CD14-positive monocyte (primary cell): ENCODE results near the gene MACROD2. TPM values are rescaled to one million over a fixed set of nuclear protein-coding genes. Genes with fewer than 3 reads are reported as not detected.

Source experiments
- DNase-seq, 3 donors: peaks; one replicate each; pipeline ENCODE4 v3.0.0-alpha.2; 2011 to 2022
- H2AFZ ChIP-seq: 2 replicates; pipeline ENCODE4 v1.6.0; 2012; ENCODE audit warnings: mild to moderate bottlenecking, low read depth, low read length, inconsistent platforms; ENCODE audit not compliant: insufficient read depth, poor library complexity, severe bottlenecking
- H3K27ac ChIP-seq, 2 donors: 1 replicate in 1 of 2; 2 replicates in 1 of 2; pipeline ENCODE4 v1.5.1; 2012 to 2013; ENCODE audit warnings: low read length in 2 of 2, control low read depth in 1 of 2, inconsistent platforms in 1 of 2, low read depth in 1 of 2, mild to moderate bottlenecking in 1 of 2
- H3K27me3 ChIP-seq, 2 donors: one replicate each; pipeline versions ENCODE4 v1.6.0 to v1.6.1; 2011 to 2013; ENCODE audit warnings: low read length in 2 of 2; ENCODE audit not compliant: control insufficient read depth in 2 of 2, insufficient read depth in 2 of 2
- H3K36me3 ChIP-seq, 2 donors: replicated peaks in 1 of 2; 1 replicate in 1 of 2; 2 replicates in 1 of 2; pipeline versions ENCODE4 v1.5.1 to v1.6.1; 2012 to 2013; ENCODE audit warnings: low read length in 2 of 2, control low read depth in 1 of 2, inconsistent platforms in 1 of 2, mild to moderate bottlenecking in 1 of 2; ENCODE audit not compliant: insufficient read depth in 2 of 2, control insufficient read depth in 1 of 2
- H3K4me1 ChIP-seq, 2 donors: 1 replicate in 1 of 2; 2 replicates in 1 of 2; pipeline versions ENCODE4 v1.5.1 to v1.6.1; 2012 to 2013; ENCODE audit warnings: low read length in 2 of 2, control low read depth in 1 of 2, inconsistent platforms in 1 of 2, mild to moderate bottlenecking in 1 of 2, moderate library complexity in 1 of 2; ENCODE audit not compliant: insufficient read depth in 2 of 2, control insufficient read depth in 1 of 2
- H3K4me2 ChIP-seq: replicated peaks from 2 replicates; pipeline ENCODE3; 2012; ENCODE audit warnings: low read length, moderate library complexity, mild to moderate bottlenecking; ENCODE audit not compliant: poor library complexity, severe bottlenecking; ENCODE audit errors: extremely low read depth
- H3K4me3 ChIP-seq, 3 experiments: fragments of 200-600 bp in 1 of 3; sonication (generic) in 1 of 3; replicated peaks in 1 of 3; 1 replicate in 2 of 3; 2 replicates in 1 of 3; pipeline ENCODE4 v1.5.1; 2011 to 2013; ENCODE audit warnings: low read length in 3 of 3, mild to moderate bottlenecking in 3 of 3, control low read depth in 2 of 3, low read depth in 2 of 3, inconsistent platforms in 1 of 3, moderate library complexity in 1 of 3
- H3K79me2 ChIP-seq: 2 replicates; pipeline ENCODE4 v1.6.0; 2012; ENCODE audit warnings: mild to moderate bottlenecking, control low read depth, inconsistent platforms, low read length, moderate library complexity; ENCODE audit not compliant: insufficient read depth
- H3K9ac ChIP-seq: 2 replicates; pipeline ENCODE4 v1.6.0; 2017; ENCODE audit warnings: low read length, mild to moderate bottlenecking; ENCODE audit not compliant: insufficient read depth, poor library complexity, severe bottlenecking
- H3K9me3 ChIP-seq, 2 donors: replicated peaks in 1 of 2; 1 replicate in 1 of 2; 2 replicates in 1 of 2; pipeline versions ENCODE4 v1.5.1 to v1.6.1; 2012 to 2013; ENCODE audit warnings: low read length in 2 of 2, control low read depth in 1 of 2; ENCODE audit not compliant: control insufficient read depth in 1 of 2, insufficient read depth in 1 of 2
- H4K20me1 ChIP-seq: 2 replicates; pipeline ENCODE4 v1.6.0; 2012; ENCODE audit warnings: mild to moderate bottlenecking, low read length, control low read depth, moderate library complexity; ENCODE audit not compliant: insufficient read depth
- H3K27ac Mint-ChIP-seq, 7 donors: one replicate each; pipeline ENCODE4 v1.8.0; 2020; ENCODE audit warnings: mild to moderate bottlenecking in 7 of 7, mixed read lengths in 7 of 7, moderate library complexity in 6 of 7, inconsistent platforms in 2 of 7
- H3K27me3 Mint-ChIP-seq, 3 donors: one replicate each; pipeline ENCODE4 v1.8.0; 2021 to 2022; ENCODE audit warnings: low read depth in 3 of 3, mild to moderate bottlenecking in 3 of 3, mixed read lengths in 3 of 3, moderate library complexity in 3 of 3, inconsistent platforms in 1 of 3
- H3K36me3 Mint-ChIP-seq, 2 donors: one replicate each; pipeline ENCODE4 v1.8.0; 2020; ENCODE audit warnings: mixed read lengths in 2 of 2, inconsistent platforms in 1 of 2, mild to moderate bottlenecking in 1 of 2
- H3K4me1 Mint-ChIP-seq: one replicate; pipeline ENCODE4 v1.8.0; 2020; ENCODE audit warnings: mild to moderate bottlenecking, mixed read lengths
- H3K4me3 Mint-ChIP-seq, 2 donors: one replicate each; pipeline ENCODE4 v1.8.0; 2020; ENCODE audit warnings: mild to moderate bottlenecking in 2 of 2, mixed read lengths in 2 of 2, moderate library complexity in 1 of 2
- H3K9me3 Mint-ChIP-seq, 7 donors: one replicate each; pipeline ENCODE4 v1.8.0; 2020 to 2022; ENCODE audit warnings: mixed read lengths in 7 of 7, mild to moderate bottlenecking in 6 of 7, moderate library complexity in 6 of 7, inconsistent platforms in 2 of 7
- CTCF ChIP-seq: fragments of 200-600 bp; IDR thresholded peaks from one replicate; pipeline ENCODE4 v1.8.0; 2022; ENCODE audit warnings: antibody characterized with exemption, mild to moderate bottlenecking
- WGBS: methylation state at CpG from one replicate; pipeline ENCODE4 v1.1.5; 2013; ENCODE audit warnings: missing lambda C conversion rate; ENCODE audit not compliant: insufficient coverage; 5-methylcytosine and 5-hydroxymethylcytosine counted together
- intact Hi-C, 2 donors: fragments of 100-400 bp; cut with micrococcal nuclease; formaldehyde crosslinking; loops; one replicate each; pipeline versions ENCODE4 v1.15.0 to v1.15.1; 2023
- polyA plus RNA-seq, 3 donors: library from polyadenylated mRNA; depleted of rRNA in 1 of 3; unstranded in 2 of 3; stranded (reverse) in 1 of 3; fragments of 300-500 nt in 2 of 3; fragments of >200 nt in 1 of 3; fragmentation: Illumina TruSeq in 2 of 3; gene quantifications; 1 replicate in 2 of 3; 2 replicates in 1 of 3; pipeline ENCODE4 v1.2.3, GENCODE V29; 2012 to 2021

The MACROD2 gene
- polyA plus RNA-seq, 3 donors = 0.23 TPM; not detected in 2

GRCh38 chr20:15109494-15109893, 1114.2 kb downstream of the MACROD2 start:
- intact Hi-C loops = no loop called here
- DNase-seq = no peak
- Histone ChIP-seq H4K20me1 (no peaks in the 10 kb centered on the region), H3K9ac (no peak overlapping the region), H3K9me3 (peaks cover 0 to 2% of the 10 kb centered on the region in 2 donors), H2AFZ (no peak overlapping the region), H3K4me1 (no peaks in the 10 kb centered on the region), H3K4me2 (no peak overlapping the region), H3K27ac (no peak overlapping the region), H3K27me3 (no peaks in the 10 kb centered on the region), H3K79me2 (no peaks in the 10 kb centered on the region), H3K36me3 (no peaks in the 10 kb centered on the region), H3K4me3 (no peak overlapping the region)
- no peaks in the 10 kb centered on the region for H3K4me1 Mint-ChIP-seq
- 100% methylated on average over 3 of the region's 7 CpGs for WGBS
- peaks cover 0 to 6% (median 2%) of the 10 kb centered on the region in 7 donors for H3K9me3 Mint-ChIP-seq
- H3K36me3 Mint-ChIP-seq = no peaks in the 10 kb centered on the region
- peaks cover 0 to 2% (median 0%) of the 10 kb centered on the region in 3 donors for H3K27me3 Mint-ChIP-seq
- H3K4me3 Mint-ChIP-seq = no peak overlapping the region
- H3K27ac Mint-ChIP-seq = no peak overlapping the region
- no peak for TF ChIP-seq CTCF

- Histone ChIP-seq H2AFZ (no peak overlapping the region), H3K4me3 (no peak overlapping the region), H3K27me3 (no peaks in the 10 kb centered on the region), H3K9ac (no peak overlapping the region), H3K4me1 (no peaks in the 10 kb centered on the region), H3K27ac (no peak overlapping the region), H3K79me2 (no peaks in the 10 kb centered on the region), H4K20me1 (no peaks in the 10 kb centered on the region), H3K9me3 (peaks cover 0 to 2% of the 10 kb centered on the region in 2 donors), H3K36me3 (no peaks in the 10 kb centered on the region), H3K4me2 (no peak overlapping the region)
- no peaks in the 10 kb centered on the region for H3K36me3 Mint-ChIP-seq
- DNase-seq = no peak
- no peak overlapping the region for H3K27ac Mint-ChIP-seq
- H3K9me3 Mint-ChIP-seq = peaks cover 3 to 14% (median 6%) of the 10 kb centered on the region in 7 donors
- TF ChIP-seq CTCF = no peak
- peaks cover 0 to 2% (median 2%) of the 10 kb centered on the region in 3 donors for H3K27me3 Mint-ChIP-seq
- no peaks in the 10 kb centered on the region for H3K4me1 Mint-ChIP-seq
- no peak overlapping the region for H3K4me3 Mint-ChIP-seq
- intact Hi-C loops = no loop called here
Measured at GRCh38 chr20:15111654-15112053, 1116.3 kb downstream of the MACROD2 start.
